Occipital lobe (tissue), 2 donors: Measurements from ENCODE around the gene HOXA9. TPM values are rescaled to one million over a fixed set of nuclear protein-coding genes. Genes with fewer than 3 reads are reported as not detected.

ENCODE experiments used
- DNase-seq: peaks from one replicate; lab custom pipeline; 2025; lab: John Stamatoyannopoulos, UW
- total RNA-seq: library from RNA; depleted of rRNA; stranded (reverse); fragments of >200 nt; gene quantifications from one replicate; pipeline ENCODE4 v1.2.3, GENCODE V29; 2014

Gene HOXA9
- total RNA-seq, 1 donor from 2014 or later: not detected

GRCh38 chr7:27165996-27166530, 726 bp upstream of the HOXA9 start:
- no peak for DNase-seq

- no peak for DNase-seq
These were observed 809 bp downstream of the HOXA9 start for GRCh38 chr7:27164367-27165088.

- DNase-seq: no peak
These were observed 1.3 kb downstream of the HOXA9 start for GRCh38 chr7:27164045-27164366.

GRCh38 chr7:27163288-27164044, 1.9 kb downstream of the HOXA9 start:
- no peak for DNase-seq

- DNase-seq: no peak
These were observed 2.6 kb downstream of the HOXA9 start for GRCh38 chr7:27162561-27163287.

GRCh38 chr7:27161721-27162560, 3.4 kb downstream of the HOXA9 start:
- DNase-seq: no peak

GRCh38 chr7:27161214-27161720, 4.1 kb downstream of the HOXA9 start:
- DNase-seq: no peak

GRCh38 chr7:27160546-27161213, 4.7 kb downstream of the HOXA9 start:
- DNase-seq: peak; percentile 37

- DNase-seq: no peak
These were observed 5.2 kb downstream of the HOXA9 start for GRCh38 chr7:27160145-27160545.

GRCh38 chr7:27159266-27160144, 5.8 kb downstream of the HOXA9 start:
- DNase-seq: no peak

- no peak for DNase-seq
These were observed 6.7 kb downstream of the HOXA9 start for GRCh38 chr7:27158436-27159265.

GRCh38 chr7:27157702-27158431, 7.5 kb downstream of the HOXA9 start:
- DNase-seq: no peak

GRCh38 chr7:27156916-27157701, 8.2 kb downstream of the HOXA9 start:
- DNase-seq: no peak

GRCh38 chr7:27156508-27156898, 8.8 kb downstream of the HOXA9 start, which contains the start of gene HOXA7:
Gene HOXA7, minus strand, starts transcription at chr7:27156675. Its CDS starts 130 bp downstream, at chr7:27156545.
- DNase-seq: no peak

- no peak for DNase-seq
These were observed 9.4 kb downstream of the HOXA9 start for GRCh38 chr7:27155816-27156507.
